Left forelimb (tissue), 1 donor: ENCODE measurements around the gene CRELD2.

Source experiments
- DNase-seq: peaks from one replicate; pipeline ENCODE4 v3.0.0-alpha.2; 2018; ENCODE audit warnings: low spot score

CRELD2 gene

GRCh38 chr22:49887702-49888101 lies 30.7 kb upstream of the CRELD2 start:
- DNase-seq: no peak

- no peak for DNase-seq
Observed at GRCh38 chr22:49889071-49889470, 29.4 kb upstream of the CRELD2 start.

GRCh38 chr22:49892226-49892899 lies 26.1 kb upstream of the CRELD2 start:
- no peak for DNase-seq

GRCh38 chr22:49893025-49893424 lies 25.4 kb upstream of the CRELD2 start:
- no peak for DNase-seq

GRCh38 chr22:49894322-49895054 lies 23.9 kb upstream of the CRELD2 start:
- no peak for DNase-seq

GRCh38 chr22:49896201-49896600 lies 22.2 kb upstream of the CRELD2 start:
- DNase-seq: no peak

- no peak for DNase-seq
Observed at GRCh38 chr22:49897015-49897684, 21.3 kb upstream of the CRELD2 start.

- DNase-seq: no peak
Observed at GRCh38 chr22:49899530-49899929, 18.9 kb upstream of the CRELD2 start.

GRCh38 chr22:49900441-49901230 lies 17.8 kb upstream of the CRELD2 start:
- no peak for DNase-seq

- no peak for DNase-seq
Observed at GRCh38 chr22:49901457-49901856, 17.0 kb upstream of the CRELD2 start.

GRCh38 chr22:49903322-49904039 lies 15.0 kb upstream of the CRELD2 start:
- DNase-seq: peak; percentile 53

GRCh38 chr22:49904040-49904369 lies 14.4 kb upstream of the CRELD2 start:
- no peak for DNase-seq

- no peak for DNase-seq
Observed at GRCh38 chr22:49905465-49905864, 13.0 kb upstream of the CRELD2 start.

- DNase-seq: peak; percentile 54
Observed at GRCh38 chr22:49906071-49906798, 12.2 kb upstream of the CRELD2 start.

- DNase-seq: no peak
Observed at GRCh38 chr22:49906799-49907290, 11.6 kb upstream of the CRELD2 start.

- DNase-seq: no peak
Observed at GRCh38 chr22:49907807-49908206, 10.6 kb upstream of the CRELD2 start.

GRCh38 chr22:49909476-49910205 lies 8.8 kb upstream of the CRELD2 start:
- DNase-seq: no peak

- DNase-seq: no peak
Observed at GRCh38 chr22:49910229-49911155, 7.9 kb upstream of the CRELD2 start.
